Psoas muscle (tissue), 8 donors: Measurements from ENCODE around the gene GALNT15. TPM values are rescaled to one million over a fixed set of nuclear protein-coding genes. Genes with fewer than 3 reads are reported as not detected.

Experiments
- ATAC-seq, 4 donors: fragments of 200-7000 bp; cut with Tn5 transposase; one replicate each; pipeline ENCODE4 v1.9.1; 2020; ENCODE audit warnings: moderate library complexity in 3 of 4, mild to moderate bottlenecking in 2 of 4
- DNase-seq, 2 donors: peaks; one replicate each; pipeline ENCODE4 v3.0.0-alpha.2; 2020
- H3K27ac ChIP-seq: fragments of 200-600 bp; one replicate; pipeline ENCODE4 v1.8.0; 2022
- H3K27me3 ChIP-seq, 3 donors: fragments of 200-600 bp in 1 of 3; one replicate each; pipeline versions ENCODE4 v1.6.1 to v1.8.0; 2013 to 2022; ENCODE audit warnings: low read length in 2 of 3, mild to moderate bottlenecking in 2 of 3, moderate library complexity in 1 of 3; ENCODE audit not compliant: insufficient read depth in 3 of 3
- H3K36me3 ChIP-seq, 2 donors: fragments of 200-600 bp in 1 of 2; one replicate each; pipeline versions ENCODE4 v1.6.1 to v1.8.0; 2013 to 2022; ENCODE audit warnings: low read depth in 1 of 2, mild to moderate bottlenecking in 1 of 2, moderate library complexity in 1 of 2; ENCODE audit not compliant: insufficient read depth in 1 of 2
- H3K4me1 ChIP-seq: fragments of 200-600 bp; one replicate; pipeline ENCODE4 v1.8.0; 2022
- H3K4me3 ChIP-seq: fragments of 200-600 bp; one replicate; pipeline ENCODE4 v1.8.0; 2022; ENCODE audit warnings: mild to moderate bottlenecking
- H3K9me3 ChIP-seq: fragments of 200-600 bp; one replicate; pipeline ENCODE4 v1.8.0; 2022
- WGBS, 3 donors: extraction: QIAGEN DNeasy Blood & Tissue Kit; methylation state at CpG; one replicate each; pipeline versions ENCODE4 v1.1.6 to v1.1.7; 2013; 5-methylcytosine and 5-hydroxymethylcytosine counted together
- intact Hi-C, 2 donors: fragments of 100-400 bp; cut with DNase I; formaldehyde crosslinking; loops; one replicate each; pipeline versions ENCODE4 v1.11.0 to v1.14.2; 2022
- polyA plus RNA-seq, 3 donors: library from polyadenylated mRNA; stranded (reverse); fragments of 200-250 nt; gene quantifications; one replicate each; pipeline ENCODE4 v1.2.3, GENCODE V29; 2013
- total RNA-seq, 4 donors: library from RNA; stranded (reverse); fragmentation: NEBNext Ultra II Directional in 2 of 4; extraction: Animal tissue kit (Norgen Biotek cat#: 25700) in 2 of 4; gene quantifications; one replicate each; pipeline versions ENCODE4 v1.2.1 to v1.2.4, GENCODE V29; 2021 to 2023
- TF ChIP-seq, protein P1 (sequence below): fragments of 200-600 bp; IDR thresholded peaks from one replicate; pipeline ENCODE4 v1.8.0; 2022; ENCODE audit warnings: antibody characterized with exemption
- donor health status: healthy with polysubstance abuse.
- donor health status: DM: no; HTN: no; CAD: no; lungs with moderate emphysema.
- donor health status: Bipolar disorder and iron deficiency.
- donor health status: healthy.
- donor health status: DM: yes; HTN: yes; CAD: no.
- donor health status: DM: no; HTN: no; CAD: no.
- donor health status: DM: no; HTN: no; CAD: no.
- donor health status: DM: yes; HTN: yes; CAD: no.

The GALNT15 gene
- total and polyA plus RNA-seq, 7 donors, result 5.5 to 50.6 (median 25.8) TPM

DNA sequence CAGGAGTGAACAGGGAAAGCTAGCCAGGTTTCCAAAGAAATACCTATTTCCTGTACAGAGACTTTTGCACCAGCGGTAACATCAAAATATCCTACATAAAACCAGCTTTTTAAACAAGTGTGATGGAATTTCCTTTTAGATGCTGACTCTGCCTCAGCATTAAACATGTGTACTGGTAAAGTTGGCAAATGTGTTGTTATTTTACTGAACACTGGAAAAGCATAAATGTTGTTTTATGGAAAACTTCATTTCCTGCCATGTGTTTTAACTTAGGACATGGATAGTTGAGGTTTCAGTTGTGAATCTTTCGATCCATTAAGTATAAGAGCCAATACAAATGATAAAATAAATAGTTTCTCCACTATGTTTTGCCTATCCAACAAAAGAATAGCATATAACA, 106.2 kb downstream of the GALNT15 start:
- peaks cover 39% of the 10 kb centered on the region for H3K4me1 ChIP-seq
- intact Hi-C loops, result no loop called here
- H3K27ac ChIP-seq, result no peak overlapping the region
- H3K4me3 ChIP-seq, result no peak overlapping the region
- no peaks in the 10 kb centered on the region for H3K9me3 ChIP-seq
- peaks cover 5 to 12% of the 10 kb centered on the region in 2 donors for H3K36me3 ChIP-seq
- WGBS, 3 donors, result 85 to 91% (median 88%) methylated on average over 2 of the region's 2 CpGs
- TF ChIP-seq, protein P1, sequence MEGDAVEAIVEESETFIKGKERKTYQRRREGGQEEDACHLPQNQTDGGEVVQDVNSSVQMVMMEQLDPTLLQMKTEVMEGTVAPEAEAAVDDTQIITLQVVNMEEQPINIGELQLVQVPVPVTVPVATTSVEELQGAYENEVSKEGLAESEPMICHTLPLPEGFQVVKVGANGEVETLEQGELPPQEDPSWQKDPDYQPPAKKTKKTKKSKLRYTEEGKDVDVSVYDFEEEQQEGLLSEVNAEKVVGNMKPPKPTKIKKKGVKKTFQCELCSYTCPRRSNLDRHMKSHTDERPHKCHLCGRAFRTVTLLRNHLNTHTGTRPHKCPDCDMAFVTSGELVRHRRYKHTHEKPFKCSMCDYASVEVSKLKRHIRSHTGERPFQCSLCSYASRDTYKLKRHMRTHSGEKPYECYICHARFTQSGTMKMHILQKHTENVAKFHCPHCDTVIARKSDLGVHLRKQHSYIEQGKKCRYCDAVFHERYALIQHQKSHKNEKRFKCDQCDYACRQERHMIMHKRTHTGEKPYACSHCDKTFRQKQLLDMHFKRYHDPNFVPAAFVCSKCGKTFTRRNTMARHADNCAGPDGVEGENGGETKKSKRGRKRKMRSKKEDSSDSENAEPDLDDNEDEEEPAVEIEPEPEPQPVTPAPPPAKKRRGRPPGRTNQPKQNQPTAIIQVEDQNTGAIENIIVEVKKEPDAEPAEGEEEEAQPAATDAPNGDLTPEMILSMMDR, result no peak
- H3K27me3 ChIP-seq, result no peaks in the 10 kb centered on the region
- ATAC-seq (no peak), DNase-seq (no peak)

Other genes with a start within 250 kb of the GALNT15 start
- gene DPH3, start 90.3 kb downstream of the GALNT15 start, total RNA-seq, result 10 to 100 TPM; 23.5 to 53.3 (median 43.3) TPM
- gene DPH3, start 90.3 kb downstream of the GALNT15 start, polyA plus RNA-seq, result 100 to 1,000 TPM in 1 of 3 donors, 10 to 100 TPM in 2; 33.4 to 108 (median 76.9) TPM
- 10 to 100 TPM in 2 of 4 donors, 1 to 10 TPM in 2; 5.4 to 15.5 (median 9.0) TPM for gene OXNAD1, start 90.5 kb downstream of the GALNT15 start, total RNA-seq
- 10 to 100 TPM in 2 of 3 donors, 1 to 10 TPM in 1; 8.2 to 24.4 (median 11.9) TPM for gene OXNAD1, start 90.5 kb downstream of the GALNT15 start, polyA plus RNA-seq